ENCODE measurements around the gene OCLN.

DNA sequence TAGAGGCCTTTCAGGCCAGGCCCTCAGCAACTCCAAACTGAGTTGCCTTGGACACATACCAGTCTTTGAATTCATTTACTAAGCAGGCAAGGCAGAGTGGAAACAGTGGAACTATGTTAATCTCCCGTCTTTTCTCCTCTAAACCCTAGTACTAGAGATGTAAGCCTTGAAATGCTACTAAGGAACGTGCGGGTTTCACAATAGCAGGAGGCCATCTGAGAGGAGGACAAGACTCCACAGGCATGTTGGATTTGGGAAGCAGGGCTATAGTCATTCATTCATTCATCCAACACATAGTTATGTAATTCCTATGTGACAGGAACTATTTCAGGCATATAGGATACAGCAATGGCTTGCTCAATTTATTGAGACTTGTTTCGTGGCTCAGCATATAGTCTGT, 3.3 kb upstream of the OCLN start:
- TF ChIP-seq, protein P1, sequence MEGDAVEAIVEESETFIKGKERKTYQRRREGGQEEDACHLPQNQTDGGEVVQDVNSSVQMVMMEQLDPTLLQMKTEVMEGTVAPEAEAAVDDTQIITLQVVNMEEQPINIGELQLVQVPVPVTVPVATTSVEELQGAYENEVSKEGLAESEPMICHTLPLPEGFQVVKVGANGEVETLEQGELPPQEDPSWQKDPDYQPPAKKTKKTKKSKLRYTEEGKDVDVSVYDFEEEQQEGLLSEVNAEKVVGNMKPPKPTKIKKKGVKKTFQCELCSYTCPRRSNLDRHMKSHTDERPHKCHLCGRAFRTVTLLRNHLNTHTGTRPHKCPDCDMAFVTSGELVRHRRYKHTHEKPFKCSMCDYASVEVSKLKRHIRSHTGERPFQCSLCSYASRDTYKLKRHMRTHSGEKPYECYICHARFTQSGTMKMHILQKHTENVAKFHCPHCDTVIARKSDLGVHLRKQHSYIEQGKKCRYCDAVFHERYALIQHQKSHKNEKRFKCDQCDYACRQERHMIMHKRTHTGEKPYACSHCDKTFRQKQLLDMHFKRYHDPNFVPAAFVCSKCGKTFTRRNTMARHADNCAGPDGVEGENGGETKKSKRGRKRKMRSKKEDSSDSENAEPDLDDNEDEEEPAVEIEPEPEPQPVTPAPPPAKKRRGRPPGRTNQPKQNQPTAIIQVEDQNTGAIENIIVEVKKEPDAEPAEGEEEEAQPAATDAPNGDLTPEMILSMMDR (IDR thresholded peaks at IDR 0.05): no peak
- TF ChIP-seq EZH2 (IDR thresholded peaks at IDR 0.05) (no peak), EZH2phosphoT487 (IDR thresholded peaks at IDR 0.05) (no peak)

All from neural progenitor cell (in vitro differentiated cells).